WTC11 (cell line): ENCODE results near the gene IL16.

Source experiments
- ATF6 ChIP-seq: sonication (generic); formaldehyde crosslinking; IDR thresholded peaks from 2 replicates; pipeline ENCODE4 v1.8.1; 2023; ENCODE audit warnings: mild to moderate bottlenecking, missing genetic modification reagents
- CTCF ChIP-seq: fragments of 200-600 bp; IDR thresholded peaks from 2 replicates; pipeline ENCODE4 v1.8.0; 2022; ENCODE audit warnings: antibody characterized with exemption
- ERG ChIP-seq: fragments of 250-450 bp; sonication (Bioruptor Pico); IDR thresholded peaks from 2 replicates; pipeline ENCODE4 v1.8.0; 2021; ENCODE audit warnings: mild to moderate bottlenecking
- ESRRA ChIP-seq: sonication (generic); formaldehyde crosslinking; IDR thresholded peaks from 2 replicates; pipeline ENCODE4 v1.8.1; 2022; ENCODE audit warnings: mild to moderate bottlenecking, missing genetic modification reagents, borderline replicate concordance
- FOXJ3 ChIP-seq: sonication (generic); formaldehyde crosslinking; IDR thresholded peaks from 2 replicates; pipeline ENCODE4 v1.9.0; 2021; ENCODE audit warnings: missing genetic modification reagents, mild to moderate bottlenecking, borderline replicate concordance
- JAZF1 ChIP-seq: fragments of 250-450 bp; sonication (Bioruptor Pico); IDR thresholded peaks from 2 replicates; pipeline ENCODE4 v1.9.0; 2021; ENCODE audit warnings: moderate library complexity, mild to moderate bottlenecking, inconsistent platforms
- ZBTB21 ChIP-seq: sonication (generic); formaldehyde crosslinking; IDR thresholded peaks from 2 replicates; pipeline ENCODE4 v1.8.1; 2023; ENCODE audit warnings: mild to moderate bottlenecking, missing genetic modification reagents, borderline replicate concordance
- ZNF425 ChIP-seq: fragments of 250-450 bp; sonication (Bioruptor Pico); conservative IDR thresholded peaks from 2 replicates; pipeline ENCODE4 v1.9.0; 2021; ENCODE audit warnings: mild to moderate bottlenecking
- TF ChIP-seq, protein P1 (sequence below): sonication (generic); formaldehyde crosslinking; IDR thresholded peaks from 2 replicates; pipeline ENCODE4 v1.8.1; 2023; ENCODE audit warnings: mild to moderate bottlenecking, missing genetic modification reagents

DNA sequence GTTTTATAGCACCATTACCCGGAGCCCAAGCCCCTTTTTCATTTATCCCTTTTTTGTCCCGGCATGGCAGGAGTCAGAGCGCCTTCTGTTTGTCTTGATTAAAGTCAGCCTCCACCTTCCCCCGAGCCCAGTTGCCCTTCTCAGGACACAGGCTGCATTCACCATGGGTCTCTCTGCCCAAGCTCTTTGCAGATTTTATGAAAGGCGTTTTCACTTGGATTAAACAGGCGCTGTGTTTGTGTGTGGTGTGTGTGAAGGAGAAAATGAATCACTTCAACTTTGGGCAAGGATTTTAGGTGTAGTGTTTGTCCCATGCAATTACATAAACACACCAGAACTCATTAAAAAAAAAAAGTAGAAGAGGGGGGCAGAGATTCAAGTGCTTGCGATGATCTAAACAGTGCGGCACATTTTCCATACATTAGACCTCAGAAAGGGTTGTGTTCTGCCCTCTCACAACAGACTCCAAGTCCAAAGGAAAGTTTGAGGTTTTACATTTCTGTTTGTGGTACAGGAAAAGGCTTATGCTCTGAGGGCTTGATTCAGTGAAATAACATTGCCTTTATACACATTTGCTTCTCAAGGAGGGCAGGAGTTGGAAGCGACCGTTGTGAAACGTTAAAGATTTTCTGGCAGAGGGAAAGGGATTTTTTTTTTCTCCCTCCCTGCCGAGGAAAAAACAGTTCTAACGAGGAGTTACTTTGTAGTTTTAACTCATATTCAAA, 14.5 kb upstream of the IL16 start:
- TF ChIP-seq FOXJ3 (CRISPR knock-in tag) (no peak), ESRRA (CRISPR knock-in tag) (no peak), CTCF (no peak), ATF6 (no peak), JAZF1 (no peak), ERG (CRISPR knock-in tag) (no peak), ZNF425 (CRISPR knock-in tag) (no peak), ZBTB21 (no peak)
- TF ChIP-seq, protein P1, sequence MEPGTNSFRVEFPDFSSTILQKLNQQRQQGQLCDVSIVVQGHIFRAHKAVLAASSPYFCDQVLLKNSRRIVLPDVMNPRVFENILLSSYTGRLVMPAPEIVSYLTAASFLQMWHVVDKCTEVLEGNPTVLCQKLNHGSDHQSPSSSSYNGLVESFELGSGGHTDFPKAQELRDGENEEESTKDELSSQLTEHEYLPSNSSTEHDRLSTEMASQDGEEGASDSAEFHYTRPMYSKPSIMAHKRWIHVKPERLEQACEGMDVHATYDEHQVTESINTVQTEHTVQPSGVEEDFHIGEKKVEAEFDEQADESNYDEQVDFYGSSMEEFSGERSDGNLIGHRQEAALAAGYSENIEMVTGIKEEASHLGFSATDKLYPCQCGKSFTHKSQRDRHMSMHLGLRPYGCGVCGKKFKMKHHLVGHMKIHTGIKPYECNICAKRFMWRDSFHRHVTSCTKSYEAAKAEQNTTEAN (CRISPR knock-in tag), result no peak
